GM18505 (cell line): ENCODE results near the gene CDC25B.

ENCODE experiments used
- ATAC-seq: cut with Tn5 transposase; IDR thresholded peaks from one replicate; pipeline ENCODE4 v1.9.1; 2021; ENCODE audit not compliant: unreplicated experiment
- POLR2A ChIP-seq: IDR thresholded peaks from 4 replicates; pipeline ENCODE4 v1.6.1; 2011; ENCODE audit warnings: borderline replicate concordance; ENCODE audit not compliant: insufficient read depth, insufficient read length; ENCODE audit errors: extremely low read depth

CDC25B gene

GRCh38 chr20:3811467-3812258, 15.6 kb downstream of the CDC25B start:
- no peak for TF ChIP-seq POLR2A
- ATAC-seq: peak; percentile 62

GRCh38 chr20:3812259-3812681, 16.2 kb downstream of the CDC25B start:
- no peak for TF ChIP-seq POLR2A
- ATAC-seq: no peak

DNA sequence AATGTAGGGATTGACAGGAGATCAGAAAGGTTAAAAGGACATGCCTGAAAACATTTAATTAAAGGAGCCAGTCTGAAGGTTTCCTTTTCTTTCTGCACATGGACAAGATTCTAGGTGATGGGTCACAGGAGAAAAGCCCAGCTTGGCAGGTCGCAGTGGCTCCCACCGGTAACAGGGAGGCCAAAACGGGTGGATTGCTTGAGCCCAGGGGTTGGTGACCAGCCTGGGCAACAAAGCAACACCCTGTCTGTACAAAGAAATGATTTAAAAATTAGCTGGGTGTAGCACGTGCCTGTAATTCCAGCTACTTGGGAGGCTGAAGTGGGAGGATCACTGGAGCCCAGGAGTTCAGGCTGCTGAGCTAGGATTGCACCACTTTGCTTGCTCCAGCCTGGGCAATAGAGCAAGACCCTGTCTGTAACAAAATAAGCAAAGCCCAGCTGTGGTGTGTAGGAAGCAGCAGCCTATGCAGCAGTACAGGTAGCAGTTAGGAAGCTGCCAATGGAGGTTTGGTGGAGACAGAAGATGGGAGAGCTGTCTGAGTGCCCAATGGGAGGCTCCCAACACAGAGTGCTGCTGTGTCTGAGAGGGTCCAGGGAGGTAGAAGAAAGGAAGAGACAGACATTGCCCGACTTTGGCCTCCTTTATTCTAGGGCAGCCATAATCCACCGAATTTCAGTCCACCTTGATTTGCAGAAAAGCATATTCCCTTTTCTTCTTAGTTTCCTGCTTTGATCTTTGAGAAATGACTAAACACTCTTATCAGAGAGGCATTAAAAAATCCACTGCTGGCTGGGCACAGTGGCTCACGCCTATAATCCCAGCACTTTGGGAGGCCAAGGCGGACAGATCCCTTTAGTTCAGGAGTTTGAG, 17.1 kb downstream of the CDC25B start:
- no peak for TF ChIP-seq POLR2A
- no peak for ATAC-seq

DNA sequence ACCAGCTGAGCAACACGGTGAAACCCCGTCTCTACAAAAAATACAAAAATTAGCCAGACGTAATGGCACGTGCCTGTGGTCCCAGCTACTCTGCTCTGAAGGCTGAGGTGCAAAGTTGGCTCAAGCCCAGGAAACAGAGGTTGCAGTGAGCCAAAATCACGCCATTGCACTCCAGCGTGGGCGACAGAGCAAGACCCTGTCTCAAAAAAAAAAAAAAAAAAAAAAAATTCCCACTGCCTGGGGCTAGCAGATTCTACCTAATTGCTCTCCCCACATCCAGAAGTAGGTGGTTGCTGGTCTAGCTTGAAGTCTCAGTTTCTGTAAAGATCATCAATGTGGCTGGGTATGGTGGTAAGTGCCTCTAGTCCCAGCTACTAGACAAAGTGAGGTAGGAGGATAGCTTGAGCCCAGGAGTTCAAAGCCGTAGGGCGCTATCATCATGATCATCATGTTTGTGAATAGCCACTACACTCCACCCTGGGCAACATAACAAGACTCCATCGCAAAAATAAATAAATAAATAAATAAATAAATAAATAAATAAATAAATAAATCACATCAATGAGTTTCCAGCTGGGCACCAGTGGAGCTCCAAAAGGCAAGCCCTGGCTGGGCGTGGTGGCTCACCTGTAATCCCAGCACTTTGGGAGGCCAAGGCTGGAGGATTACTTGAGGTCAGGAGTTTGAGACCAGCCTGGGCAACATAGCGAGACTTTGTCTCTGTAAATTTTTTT, 17.9 kb downstream of the CDC25B start:
- no peak for ATAC-seq
- TF ChIP-seq POLR2A: no peak

GRCh38 chr20:3814928-3815495, 18.9 kb downstream of the CDC25B start:
- no peak for ATAC-seq
- no peak for TF ChIP-seq POLR2A

GRCh38 chr20:3815703-3816315, 19.7 kb downstream of the CDC25B start:
- no peak for TF ChIP-seq POLR2A
- no peak for ATAC-seq

- no peak for TF ChIP-seq POLR2A
Observed at GRCh38 chr20:3818155-3819151, 22.3 kb downstream of the CDC25B start.

GRCh38 chr20:3819411-3820047, 23.4 kb downstream of the CDC25B start:
- no peak for TF ChIP-seq POLR2A
- no peak for ATAC-seq

More at GRCh38 chr20:3818155-3819151, 22.3 kb downstream of the CDC25B start:
- no peak for ATAC-seq

DNA sequence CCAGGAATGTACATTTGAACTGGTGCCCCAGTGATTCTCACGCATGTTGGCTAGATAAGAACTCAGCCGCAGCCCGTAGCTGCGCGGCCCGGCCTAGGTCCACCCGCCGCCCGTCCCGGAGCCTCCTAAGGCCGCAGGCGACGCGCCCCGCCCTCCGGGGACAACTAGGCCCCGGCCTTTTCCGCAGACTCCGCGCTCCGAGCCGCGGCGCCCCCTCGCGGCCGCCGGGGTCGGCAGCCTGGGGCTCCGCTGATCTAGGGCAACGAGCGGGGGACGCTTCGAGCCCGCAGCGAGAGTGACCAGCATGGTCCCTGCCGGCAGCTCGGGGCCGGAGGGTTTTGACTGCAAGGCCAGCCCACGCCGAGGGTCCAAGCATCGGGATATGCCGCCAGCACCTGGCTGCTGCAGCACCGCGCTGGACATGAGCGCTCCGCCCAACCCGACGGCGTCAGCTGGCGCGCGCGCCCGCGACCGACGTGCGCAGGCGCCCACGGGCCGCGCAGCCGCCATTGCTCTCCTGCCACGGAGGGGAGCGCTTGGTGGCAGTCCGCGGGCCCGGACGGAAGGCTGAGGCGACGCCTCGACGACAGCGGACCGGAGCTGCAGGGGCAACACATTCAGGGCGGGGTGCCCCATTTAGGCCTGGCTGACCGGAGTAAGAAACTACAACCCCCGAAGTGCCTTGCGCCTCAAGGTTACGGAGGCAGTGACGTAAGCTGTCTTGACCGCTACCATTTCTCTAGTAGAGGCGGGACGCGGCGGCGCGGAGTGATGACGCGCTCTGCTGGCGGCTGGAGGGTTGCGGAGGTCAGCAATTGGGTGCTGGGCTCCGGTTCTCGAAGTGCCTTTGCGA, 24.2 kb downstream of the CDC25B start, which contains the start of gene AP5S1:
Gene AP5S1, plus strand, starts transcription at position 500 of the 853 bp plus-strand sequence. CDS start 1,571 bp downstream, outside the sequence.
- TF ChIP-seq POLR2A: peak; percentile 93
- peak; percentile 81 for ATAC-seq
